K562 (cell line): ENCODE measurements around the gene GRAMD2A. TPM values are rescaled to one million over a fixed set of nuclear protein-coding genes. Genes with fewer than 3 reads are reported as not detected.

Experiments
- CBFA2T2 ChIP-seq: fragments of 450-650 bp; conservative IDR thresholded peaks from 2 replicates; pipeline ENCODE4 v1.6.1; 2017; ENCODE audit warnings: mild to moderate bottlenecking
- CREM ChIP-seq: IDR thresholded peaks from 2 replicates; pipeline ENCODE4 v1.6.1; 2014; ENCODE audit warnings: antibody characterized with exemption, low read depth
- ERF ChIP-seq: fragments of 450-650 bp; formaldehyde crosslinking; IDR thresholded peaks from 2 replicates; pipeline ENCODE4 v1.4.0; 2020; ENCODE audit warnings: mild to moderate bottlenecking, mixed read lengths
- ETV5 ChIP-seq: sonication (generic); formaldehyde crosslinking; IDR thresholded peaks from 2 replicates; pipeline ENCODE4 v1.4.0; 2020; ENCODE audit warnings: low read depth, mild to moderate bottlenecking, missing genetic modification reagents
- FOXM1 ChIP-seq, 2 experiments: fragments of 450-650 bp in 1 of 2; sonication (generic) in 1 of 2; formaldehyde crosslinking in 1 of 2; IDR thresholded peaks; 2 replicates each; pipeline versions ENCODE4 v1.6.1 to v1.9.0; 2017 to 2022; ENCODE audit warnings: low read depth in 2 of 2, mild to moderate bottlenecking in 2 of 2, missing genetic modification reagents in 1 of 2, moderate library complexity in 1 of 2
- HMGN3 ChIP-seq: IDR thresholded peaks from 2 replicates; pipeline ENCODE4 v1.6.1; 2011; ENCODE audit warnings: borderline replicate concordance, low read depth, mild to moderate bottlenecking, mixed read lengths, low read length; ENCODE audit not compliant: insufficient read length; ENCODE audit errors: extremely low read depth
- ILF3 ChIP-seq: fragments of 450-650 bp; IDR thresholded peaks from 2 replicates; pipeline ENCODE4 v1.6.1; 2018; ENCODE audit warnings: antibody characterized with exemption, mild to moderate bottlenecking, moderate library complexity, borderline replicate concordance
- NONO ChIP-seq, 2 experiments: fragments of 200-400 bp in 1 of 2; fragments of 450-650 bp in 1 of 2; formaldehyde crosslinking in 1 of 2; IDR thresholded peaks; 2 replicates each; pipeline ENCODE4 v1.6.1; 2017; ENCODE audit warnings: low read depth in 2 of 2, mild to moderate bottlenecking in 2 of 2, moderate library complexity in 2 of 2, low read length in 1 of 2
- NR2C2 ChIP-seq, 2 experiments: fragments of 200-800 bp in 1 of 2; sonication (Bioruptor generic) in 1 of 2; sonication (generic) in 1 of 2; formaldehyde crosslinking in 1 of 2; IDR thresholded peaks; 2 replicates each; pipeline versions ENCODE4 v1.6.1 to v1.8.0; 2016 to 2022; ENCODE audit warnings: mild to moderate bottlenecking in 1 of 2, missing compliant biosample characterization in 1 of 2, missing genetic modification characterization in 1 of 2, missing genetic modification reagents in 1 of 2
- TCF7L2 ChIP-seq: fragments of 150-350 bp; IDR thresholded peaks from 2 replicates; pipeline ENCODE4 v1.6.1; 2016; ENCODE audit warnings: low read depth, mild to moderate bottlenecking, low read length, moderate library complexity
- TEAD1 ChIP-seq, 2 experiments: fragments of 450-650 bp in 1 of 2; sonication (generic) in 1 of 2; formaldehyde crosslinking; IDR thresholded peaks; 2 replicates each; pipeline versions ENCODE4 v1.4.0 to v1.8.0; 2020 to 2022; ENCODE audit warnings: mild to moderate bottlenecking in 2 of 2, missing genetic modification reagents in 1 of 2
- VEZF1 ChIP-seq: fragments of 200-800 bp; sonication (Bioruptor generic); IDR thresholded peaks from 2 replicates; pipeline ENCODE4 v1.6.1; 2017; ENCODE audit warnings: missing genetic modification characterization, missing compliant biosample characterization
- XRCC5 ChIP-seq: fragments of 200-400 bp; formaldehyde crosslinking; IDR thresholded peaks from 2 replicates; pipeline ENCODE4 v1.6.1; 2017; ENCODE audit warnings: low read depth, mild to moderate bottlenecking, low read length
- ZNF24 ChIP-seq: fragments of 450-650 bp; IDR thresholded peaks from 2 replicates; pipeline ENCODE4 v1.6.1; 2016
- ZNF384 ChIP-seq: IDR thresholded peaks from 2 replicates; pipeline ENCODE4 v1.6.1; 2012; ENCODE audit warnings: low read depth, low read length, improper control_type of control experiment
- ZNF766 ChIP-seq: fragments of 200-800 bp; sonication (Bioruptor generic); conservative IDR thresholded peaks from 2 replicates; pipeline ENCODE4 v1.6.1; 2016; ENCODE audit warnings: missing genetic modification characterization, missing compliant biosample characterization
- polyA plus RNA-seq, 8 experiments: library from polyadenylated mRNA; depleted of rRNA in 4 of 8; stranded (reverse) in 5 of 8; unstranded in 3 of 8; fragments of >200 nt; fragmentation: Nextera tagmentation in 2 of 8; fragmentation: Illumina TruSeq in 1 of 8; extraction: Ambion mirVana in 2 of 8; extraction: Trizol in 1 of 8; gene quantifications; 2 replicates each; pipeline versions ENCODE4 v1.2.1 to v1.2.3, GENCODE V29; 2011 to 2014; ENCODE audit warnings: inconsistent platforms in 1 of 8, missing spikeins in 1 of 8
- total RNA-seq, 7 experiments: library from RNA; depleted of rRNA in 6 of 7; stranded (reverse); fragments of >200 nt in 6 of 7; fragmentation: Illumina TruSeq in 2 of 7; extraction: Trizol in 2 of 7; gene quantifications; 2 replicates each; pipeline versions ENCODE4 v1.2.1 to v1.2.3, GENCODE V29; 2011 to 2021; ENCODE audit warnings: low replicate concordance in 1 of 7
- TF ChIP-seq, protein P1 (sequence below): sonication (generic); formaldehyde crosslinking; IDR thresholded peaks from 2 replicates; pipeline ENCODE4 v1.8.0; 2022; ENCODE audit warnings: missing genetic modification reagents, mild to moderate bottlenecking, moderate library complexity, borderline replicate concordance
- TF ChIP-seq, protein P2 (sequence below): IDR thresholded peaks from 2 replicates; pipeline ENCODE4 v1.6.1; 2016; ENCODE audit warnings: missing genetic modification characterization, missing compliant biosample characterization
- TF ChIP-seq, protein P3 (sequence below), 2 experiments: IDR thresholded peaks in 1 of 2; conservative IDR thresholded peaks in 1 of 2; 2 replicates each; pipeline ENCODE4 v1.6.1; 2016; ENCODE audit warnings: low read depth in 2 of 2, mild to moderate bottlenecking in 1 of 2, missing compliant biosample characterization in 1 of 2, missing genetic modification characterization in 1 of 2, moderate library complexity in 1 of 2

GRAMD2A gene
- total and polyA plus RNA-seq, 9 of the 15 experiments (the other 6 are each of a cell fraction or from before 2014, with no cell fraction given) = 0.08 to 0.22 TPM; not detected in 7

- no peak for TF ChIP-seq TCF7L2
- TF ChIP-seq NR2C2 (CRISPR knock-in tag; IDR thresholded peaks at IDR 0.05) = no peak
- no peak for TF ChIP-seq NR2C2 (tag; IDR thresholded peaks at IDR 0.05)
- peak; percentile 71 for TF ChIP-seq ZNF384
- peak in 1 of 2 experiments; percentile 50; a peak in 1 of 4 replicates for TF ChIP-seq TEAD1 (CRISPR knock-in tag; IDR thresholded peaks at IDR 0.05)
- peak; percentile 92 for TF ChIP-seq CBFA2T2
- TF ChIP-seq, protein P1, sequence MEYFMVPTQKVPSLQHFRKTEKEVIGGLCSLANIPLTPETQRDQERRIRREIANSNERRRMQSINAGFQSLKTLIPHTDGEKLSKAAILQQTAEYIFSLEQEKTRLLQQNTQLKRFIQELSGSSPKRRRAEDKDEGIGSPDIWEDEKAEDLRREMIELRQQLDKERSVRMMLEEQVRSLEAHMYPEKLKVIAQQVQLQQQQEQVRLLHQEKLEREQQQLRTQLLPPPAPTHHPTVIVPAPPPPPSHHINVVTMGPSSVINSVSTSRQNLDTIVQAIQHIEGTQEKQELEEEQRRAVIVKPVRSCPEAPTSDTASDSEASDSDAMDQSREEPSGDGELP (CRISPR knock-in tag) = peak; percentile 32; the same call in 1 of the 2 replicates
- TF ChIP-seq, protein P2, sequence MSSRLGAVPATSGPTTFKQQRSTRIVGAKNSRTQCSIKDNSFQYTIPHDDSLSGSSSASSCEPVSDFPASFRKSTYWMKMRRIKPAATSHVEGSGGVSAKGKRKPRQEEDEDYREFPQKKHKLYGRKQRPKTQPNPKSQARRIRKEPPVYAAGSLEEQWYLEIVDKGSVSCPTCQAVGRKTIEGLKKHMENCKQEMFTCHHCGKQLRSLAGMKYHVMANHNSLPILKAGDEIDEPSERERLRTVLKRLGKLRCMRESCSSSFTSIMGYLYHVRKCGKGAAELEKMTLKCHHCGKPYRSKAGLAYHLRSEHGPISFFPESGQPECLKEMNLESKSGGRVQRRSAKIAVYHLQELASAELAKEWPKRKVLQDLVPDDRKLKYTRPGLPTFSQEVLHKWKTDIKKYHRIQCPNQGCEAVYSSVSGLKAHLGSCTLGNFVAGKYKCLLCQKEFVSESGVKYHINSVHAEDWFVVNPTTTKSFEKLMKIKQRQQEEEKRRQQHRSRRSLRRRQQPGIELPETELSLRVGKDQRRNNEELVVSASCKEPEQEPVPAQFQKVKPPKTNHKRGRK (tag) = no peak
- TF ChIP-seq, protein P3, sequence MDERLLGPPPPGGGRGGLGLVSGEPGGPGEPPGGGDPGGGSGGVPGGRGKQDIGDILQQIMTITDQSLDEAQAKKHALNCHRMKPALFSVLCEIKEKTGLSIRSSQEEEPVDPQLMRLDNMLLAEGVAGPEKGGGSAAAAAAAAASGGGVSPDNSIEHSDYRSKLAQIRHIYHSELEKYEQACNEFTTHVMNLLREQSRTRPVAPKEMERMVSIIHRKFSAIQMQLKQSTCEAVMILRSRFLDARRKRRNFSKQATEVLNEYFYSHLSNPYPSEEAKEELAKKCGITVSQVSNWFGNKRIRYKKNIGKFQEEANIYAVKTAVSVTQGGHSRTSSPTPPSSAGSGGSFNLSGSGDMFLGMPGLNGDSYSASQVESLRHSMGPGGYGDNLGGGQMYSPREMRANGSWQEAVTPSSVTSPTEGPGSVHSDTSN (CRISPR knock-in tag; IDR thresholded peaks at IDR 0.05; ENCODE audit: low read depth) = no peak
- TF ChIP-seq, protein P3 (tag; conservative IDR thresholded peaks at IDR 0.05; ENCODE audit: low read depth) = peak; percentile 60
- peak; percentile 72 for TF ChIP-seq ZNF766 (CRISPR knock-in tag)
- no peak for TF ChIP-seq XRCC5
- TF ChIP-seq CREM = peak; percentile 45; the same call in 1 of the 2 replicates
- TF ChIP-seq HMGN3 = no peak
- peak; percentile 77 for TF ChIP-seq ETV5
- peak; percentile 46; the same call in 1 of the 2 replicates for TF ChIP-seq VEZF1 (CRISPR knock-in tag)
- TF ChIP-seq ERF (CRISPR knock-in tag) = no peak
- no peak for TF ChIP-seq NONO (IDR thresholded peaks at IDR 0.05; ENCODE audit: low read depth in 2 of 2, low read length in 1 of 2)
- TF ChIP-seq FOXM1 (IDR thresholded peaks at IDR 0.05; ENCODE audit: low read depth) = peak; percentile 67; the same call in 1 of the 2 replicates
- no peak for TF ChIP-seq FOXM1 (CRISPR knock-in tag; IDR thresholded peaks at IDR 0.05; ENCODE audit: low read depth)
- TF ChIP-seq ILF3 = no peak
- TF ChIP-seq ZNF24 = no peak
Measured at GRCh38 chr15:72231833-72232478, 34.4 kb upstream of the GRAMD2A start (continued).
